Measurements from ENCODE around the gene ZSWIM8.
"Not testable (repeated sequence)": the region's sequence is repeated elsewhere in the genome, so short reads cannot be mapped to it uniquely, and the experiment has no call there.

ZSWIM8 gene

DNA sequence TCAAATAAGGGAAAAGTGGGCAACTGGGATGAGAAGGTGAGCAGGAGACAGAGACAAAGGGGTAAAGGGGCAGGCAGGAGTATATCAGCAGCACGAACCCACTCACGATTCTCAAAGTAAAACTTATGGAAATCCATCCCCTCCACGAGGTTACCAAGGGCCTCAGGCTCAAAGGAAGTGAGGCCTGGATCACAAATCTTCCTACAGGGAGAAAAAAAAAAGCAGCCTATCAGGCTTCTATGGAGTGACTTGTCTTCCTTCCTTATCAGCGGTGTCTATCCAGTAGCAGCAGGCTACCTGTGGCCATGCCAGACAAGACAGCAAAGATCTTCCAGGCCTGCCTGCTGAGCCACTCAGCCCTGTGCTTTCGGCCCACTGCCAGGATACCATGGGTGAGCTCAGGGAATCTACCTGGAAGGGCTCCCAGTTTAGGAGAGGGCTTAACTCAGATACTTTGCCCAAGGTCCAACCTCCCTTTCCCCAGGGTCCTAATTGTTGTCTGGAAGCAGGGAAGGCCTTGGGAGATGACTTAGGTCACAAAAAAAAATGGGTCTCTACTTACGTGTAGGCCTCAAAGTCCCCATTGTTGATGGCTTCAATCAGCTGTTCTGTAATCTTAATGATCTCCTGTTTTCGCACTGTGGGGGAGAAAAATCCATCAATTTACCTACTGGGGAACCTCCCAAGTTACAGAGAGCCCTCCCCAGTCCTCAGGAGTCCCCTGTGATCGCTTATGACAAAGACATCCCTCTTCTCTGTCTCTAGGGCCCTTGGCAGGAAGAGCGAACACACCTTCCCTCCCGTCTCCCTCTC lies 31.7 kb downstream of the ZSWIM8 start:
- DNase-seq = no peak

DNA sequence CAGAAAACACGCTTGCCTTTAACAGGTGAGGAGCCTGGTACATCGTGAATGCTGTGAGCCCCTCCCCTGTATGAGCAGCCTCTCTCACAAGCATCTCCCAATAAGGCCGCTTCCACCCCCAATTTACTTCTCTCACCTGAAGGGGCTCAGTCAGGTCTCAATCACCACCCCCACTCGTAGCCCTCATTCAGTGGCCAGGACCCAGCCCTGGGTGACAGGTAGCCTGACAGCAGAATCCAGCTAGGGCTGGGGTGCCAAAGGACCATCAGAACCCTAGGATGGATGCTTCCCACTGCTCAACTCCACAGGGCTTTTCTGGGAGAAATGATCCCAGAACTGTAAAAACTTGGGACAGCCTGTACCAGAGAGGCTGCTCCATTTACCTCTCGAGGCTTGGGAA lies 32.4 kb downstream of the ZSWIM8 start:
- no peak for DNase-seq

GRCh38 chr10:73818402-73818801 lies 33.0 kb downstream of the ZSWIM8 start:
- DNase-seq = no peak

DNA sequence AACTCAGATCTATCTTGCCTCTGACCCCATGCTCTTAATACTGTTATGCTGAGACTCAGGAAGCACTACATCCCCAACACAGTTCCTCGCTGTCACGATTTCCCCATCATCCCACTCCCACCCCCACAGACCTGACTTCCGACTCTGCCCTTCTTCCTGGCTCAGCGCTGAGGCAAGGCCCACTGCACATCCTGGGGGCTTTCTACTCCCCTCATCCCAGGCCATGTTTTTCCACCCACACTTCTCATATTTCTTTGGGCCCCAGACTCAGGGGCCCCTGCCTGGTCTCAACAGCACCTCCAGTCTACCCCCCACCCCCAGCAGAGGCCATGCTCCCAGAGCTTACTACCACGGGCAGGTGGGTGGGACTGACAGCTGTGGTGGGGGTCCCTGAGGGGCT lies 33.7 kb downstream of the ZSWIM8 start:
- no peak for DNase-seq

GRCh38 chr10:73819513-73820093 lies 34.2 kb downstream of the ZSWIM8 start:
- no peak for DNase-seq

- no peak for DNase-seq
Measured at GRCh38 chr10:73823391-73823790, 38.0 kb downstream of the ZSWIM8 start.

DNA sequence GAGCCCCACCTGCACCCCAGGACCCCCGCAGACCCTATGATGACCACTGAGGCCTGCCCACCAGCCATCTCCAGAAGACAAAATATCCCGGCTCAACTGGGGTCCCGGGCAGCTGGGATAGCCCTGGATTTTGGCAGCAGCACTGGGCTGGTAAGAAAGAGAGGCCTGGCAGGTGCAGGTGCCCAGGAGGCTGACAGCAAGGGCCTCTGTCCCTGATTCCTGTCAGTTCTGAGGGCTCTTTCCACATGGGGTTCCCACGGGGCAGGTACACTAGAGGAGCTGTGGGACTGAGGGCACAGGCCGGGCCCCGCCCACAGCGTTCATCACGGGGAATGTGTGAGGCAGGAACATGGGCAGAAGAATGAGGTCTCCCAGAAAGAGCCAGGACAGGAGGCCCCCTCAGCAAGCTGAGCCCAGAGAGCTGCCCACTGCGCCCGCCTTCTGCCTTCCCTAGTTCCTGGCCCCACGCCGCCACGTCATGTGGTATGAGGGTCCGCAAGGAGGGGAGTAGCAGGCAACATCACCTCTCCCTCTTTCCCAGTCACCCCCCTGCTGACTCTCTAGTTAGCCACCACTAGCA lies 38.8 kb downstream of the ZSWIM8 start:
- no peak for DNase-seq

DNA sequence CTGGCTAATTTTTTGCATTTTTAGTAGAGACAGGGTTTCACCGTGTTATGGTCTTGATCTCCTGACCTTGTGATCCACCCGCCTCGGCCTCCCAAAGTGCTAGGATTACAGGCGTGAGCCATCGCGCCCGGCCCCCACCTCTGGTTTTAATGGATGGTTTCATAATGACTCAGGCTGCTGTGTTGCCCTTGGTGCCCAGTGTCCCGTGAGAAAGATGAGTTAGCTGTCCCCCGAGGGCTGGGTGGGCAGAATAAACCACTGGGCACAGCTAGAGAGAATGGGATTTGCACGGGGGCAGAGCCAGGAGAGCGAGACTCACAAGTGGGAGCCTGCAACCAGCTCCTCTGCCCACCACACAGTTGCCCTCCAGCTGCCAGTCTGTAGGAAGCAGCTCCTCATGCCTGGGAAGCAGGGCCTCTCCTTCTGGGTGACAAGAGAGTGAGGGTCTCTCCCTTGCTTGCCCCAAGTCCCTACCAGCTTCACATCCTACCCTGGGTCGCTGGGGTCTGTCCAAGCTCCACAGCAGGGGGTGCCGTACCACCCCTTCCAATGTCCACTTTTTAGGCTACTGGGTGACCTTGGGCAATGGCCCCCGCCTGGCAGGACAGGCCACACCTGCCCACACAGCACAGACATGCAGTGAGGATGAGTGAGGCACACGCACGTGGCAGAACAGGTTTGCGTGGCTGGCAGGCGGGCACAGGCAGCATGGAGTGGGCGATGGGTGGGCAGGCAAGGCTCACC lies 42.1 kb downstream of the ZSWIM8 start:
- DNase-seq = no peak

GRCh38 chr10:73828161-73828560 lies 42.8 kb downstream of the ZSWIM8 start:
- DNase-seq = no peak

DNA sequence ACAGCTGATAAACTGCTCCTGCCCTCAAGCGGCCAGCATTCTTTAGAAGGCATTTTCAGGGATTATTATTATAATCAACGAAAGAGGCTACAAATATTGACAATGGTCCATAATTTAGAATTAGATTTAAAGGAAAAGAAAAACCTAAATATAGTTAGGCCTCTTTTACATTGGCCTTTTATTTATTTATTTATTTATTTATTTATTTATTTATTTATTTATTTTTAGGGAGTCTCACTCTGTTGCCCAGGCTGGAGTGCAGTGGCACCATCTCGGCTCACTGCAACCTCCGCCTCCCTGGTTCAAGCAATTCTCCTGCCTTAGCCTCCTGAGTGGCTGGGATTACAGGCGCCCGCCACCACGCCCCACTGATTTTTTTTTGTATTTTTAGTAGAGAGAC lies 43.7 kb downstream of the ZSWIM8 start:
- not testable (repeated sequence) for DNase-seq

DNA sequence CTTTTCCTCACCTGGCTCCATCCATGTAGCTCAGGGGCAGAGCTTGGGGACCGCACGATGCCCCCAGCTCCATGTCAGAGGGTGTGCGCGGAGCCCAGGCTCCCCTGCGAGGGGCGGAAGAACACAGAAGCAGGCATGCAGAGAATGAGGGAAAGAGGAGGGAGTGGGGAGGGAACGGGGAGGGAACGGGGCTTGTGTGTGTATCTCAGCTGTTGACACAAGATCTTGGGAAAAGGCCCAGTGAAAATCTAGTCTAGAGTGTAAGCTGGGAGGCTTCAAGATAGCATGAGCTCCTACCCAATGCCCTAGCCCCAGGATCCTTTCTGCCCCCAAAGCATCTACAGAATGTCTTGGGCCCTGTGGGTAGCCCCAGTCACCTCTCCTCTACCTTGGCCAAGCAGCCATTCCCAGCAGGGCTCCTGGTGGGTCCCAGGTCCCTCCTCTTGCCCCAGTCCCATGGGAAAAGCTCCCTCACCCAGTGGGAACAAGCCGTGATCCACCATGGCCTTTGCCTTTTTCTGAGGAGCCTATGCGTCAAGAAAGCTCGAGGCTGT lies 51.1 kb downstream of the ZSWIM8 start:
- no peak for DNase-seq

- no peak for DNase-seq
Measured at GRCh38 chr10:73837072-73837471, 51.7 kb downstream of the ZSWIM8 start.

DNA sequence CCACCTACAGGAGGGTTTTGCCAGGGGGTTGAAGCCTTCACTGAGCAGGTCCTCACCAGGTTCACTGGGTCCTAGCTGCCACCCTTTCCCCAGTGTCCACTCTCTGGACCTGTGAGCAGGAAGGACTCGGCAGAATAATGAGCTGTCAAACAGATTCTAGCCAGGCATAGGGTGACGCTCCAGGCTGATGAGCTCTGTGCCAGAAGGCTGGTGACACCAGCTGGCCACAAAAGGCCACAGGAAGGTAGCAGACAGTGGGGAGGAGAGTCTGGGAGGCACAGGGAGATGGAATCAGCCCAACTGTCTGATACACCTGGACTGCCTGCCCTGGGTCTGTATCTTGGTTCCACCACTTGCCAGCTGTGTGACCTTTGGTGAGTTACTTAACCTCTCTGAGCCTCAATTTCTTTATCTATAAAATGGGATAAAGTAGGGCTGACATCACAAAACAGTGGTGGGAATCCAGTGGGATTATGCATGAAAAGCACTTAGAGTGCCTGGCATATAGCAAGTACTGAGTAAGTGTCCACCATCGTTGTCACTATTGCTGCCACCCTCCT lies 52.7 kb downstream of the ZSWIM8 start:
- DNase-seq = no peak

GRCh38 chr10:73838827-73839226 lies 53.4 kb downstream of the ZSWIM8 start:
- no peak for DNase-seq

GRCh38 chr10:73839276-73839966 lies 54.0 kb downstream of the ZSWIM8 start:
- no peak for DNase-seq

DNA sequence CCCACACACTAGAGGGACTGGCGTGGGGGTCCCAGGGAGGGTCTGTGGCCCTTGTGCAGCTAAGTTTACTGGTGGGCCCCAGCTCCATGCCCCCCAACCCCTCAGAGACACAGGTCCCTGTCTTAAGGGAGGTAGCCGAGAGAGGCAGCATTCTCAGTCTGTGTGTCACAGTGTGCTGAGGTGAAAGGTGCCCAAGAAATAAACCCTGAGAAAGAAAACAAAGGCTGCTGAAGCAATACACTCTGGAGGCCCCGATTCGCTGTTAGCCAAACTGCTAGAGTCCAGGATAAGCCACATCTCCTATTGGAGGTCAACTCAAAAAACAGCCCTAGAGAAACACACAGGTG lies 54.6 kb downstream of the ZSWIM8 start:
- DNase-seq = no peak

DNA sequence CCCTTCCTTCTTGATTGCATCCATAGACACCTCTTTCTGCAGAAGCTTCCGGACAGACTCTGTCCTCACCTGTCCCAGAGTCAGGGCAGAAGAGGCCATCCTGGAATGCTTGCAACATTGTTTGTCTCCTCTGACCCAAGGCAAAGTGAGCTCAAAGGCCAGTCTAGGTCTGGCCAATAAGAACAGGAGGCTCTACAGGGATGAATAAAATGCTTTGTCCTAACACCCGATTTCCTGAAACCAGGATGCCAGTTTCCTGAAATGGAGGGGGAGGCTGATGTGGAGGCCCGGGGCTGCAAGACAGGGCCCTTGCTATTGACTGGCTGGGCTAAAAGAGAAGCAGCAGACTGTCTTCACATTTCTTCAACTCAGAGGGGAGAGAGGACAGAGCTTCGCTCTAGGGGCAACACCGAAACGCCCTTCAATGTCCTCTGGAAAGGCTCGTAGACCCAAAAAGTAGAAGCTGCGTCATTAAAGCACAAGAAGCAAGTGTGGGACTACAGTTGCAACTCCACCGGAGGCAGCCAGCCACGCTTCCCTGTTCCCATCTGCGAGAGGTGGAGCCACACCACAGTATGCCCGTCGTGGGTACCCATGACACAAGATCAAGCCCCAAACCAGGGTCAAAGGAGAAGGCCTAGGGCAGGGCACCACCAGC lies 55.1 kb downstream of the ZSWIM8 start:
- no peak for DNase-seq

DNA sequence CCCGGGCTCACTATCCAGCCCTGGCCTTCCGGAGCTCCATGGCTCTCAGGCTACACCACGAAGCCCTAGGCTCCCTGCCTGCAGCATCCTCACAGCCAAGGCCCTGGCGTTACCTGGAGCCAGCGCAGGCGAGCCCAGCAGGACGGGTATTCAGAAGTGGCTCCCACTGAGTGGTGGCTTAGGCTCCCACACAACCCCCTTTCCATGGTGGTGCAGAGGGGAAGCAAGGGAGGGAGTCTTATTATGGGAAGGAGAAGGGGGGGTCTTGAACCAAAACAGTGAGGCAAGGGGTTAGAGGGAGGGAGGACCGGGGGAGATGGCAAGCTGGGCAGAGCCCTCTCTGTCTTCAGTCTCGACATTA lies 55.6 kb downstream of the ZSWIM8 start:
- DNase-seq = no peak

- no peak for DNase-seq
Measured at GRCh38 chr10:73841526-73842285, 56.3 kb downstream of the ZSWIM8 start.

- no peak for DNase-seq
Measured at GRCh38 chr10:73842349-73842748, 56.9 kb downstream of the ZSWIM8 start.

DNA sequence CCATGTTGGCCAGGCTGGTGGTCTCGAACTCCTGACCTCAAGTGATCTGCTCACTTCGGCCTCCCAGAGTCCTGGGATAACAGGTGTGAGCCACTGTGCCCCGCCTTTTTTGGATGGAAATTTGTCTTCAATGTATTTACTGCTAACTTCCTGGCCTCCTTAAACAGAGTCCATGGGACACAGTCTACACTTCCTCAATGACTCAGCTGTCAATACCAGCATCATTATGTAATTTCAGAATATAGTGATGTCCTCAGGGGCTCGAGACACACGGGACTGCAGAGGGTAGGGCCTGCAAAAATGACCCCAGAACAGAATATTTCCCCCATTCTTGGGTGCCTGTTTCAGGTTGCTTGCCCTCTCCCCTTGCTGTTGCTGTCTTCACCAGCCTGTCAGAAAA lies 57.9 kb downstream of the ZSWIM8 start:
- DNase-seq = no peak
